ENCODE data around the gene GTF3C4. TPM values are rescaled to one million over a fixed set of nuclear protein-coding genes. Genes with fewer than 3 reads are reported as not detected.

GTF3C4 gene
- polyA plus RNA-seq, 1 donor from 2014 or later = 11.1 TPM

- TF ChIP-seq MXI1 (conservative IDR thresholded peaks at IDR 0.05; ENCODE audit: poor library complexity, severe bottlenecking) = no peak
- TF ChIP-seq RAD21 (conservative IDR thresholded peaks at IDR 0.05) = no peak
- TF ChIP-seq REST (IDR thresholded peaks at IDR 0.05; ENCODE audit: borderline replicate concordance) = no peak
- TF ChIP-seq POLR2AphosphoS5 (IDR thresholded peaks at IDR 0.05) = no peak
- no peak for TF ChIP-seq CTCF (IDR thresholded peaks at IDR 0.05; ENCODE audit: poor library complexity, severe bottlenecking)
- no peak for TF ChIP-seq EP300 (conservative IDR thresholded peaks at IDR 0.05; ENCODE audit: poor library complexity, severe bottlenecking)
- no peak for TF ChIP-seq EZH2 (IDR thresholded peaks at IDR 0.05; ENCODE audit: borderline replicate concordance, insufficient read depth, low read length, poor library complexity, severe bottlenecking)
- TF ChIP-seq TAF1 (IDR thresholded peaks at IDR 0.05; ENCODE audit: low read depth) = no peak
- TF ChIP-seq SMC3 (conservative IDR thresholded peaks at IDR 0.05; ENCODE audit: poor library complexity) = no peak
- Histone ChIP-seq H3K4me3 (ENCODE audit: low read length) (no peak overlapping the region), H3K9me2 (ENCODE audit: insufficient read depth, low read length) (no peaks in the 10 kb centered on the region), H4K20me1 (ENCODE audit: insufficient read depth) (no peaks in the 10 kb centered on the region), H3K27ac (ENCODE audit: low read length) (no peak overlapping the region), H3K4me2 (ENCODE audit: low read length) (no peak overlapping the region), H3K27me3 (ENCODE audit: insufficient read depth, low read depth, low read length) (no peaks in the 10 kb centered on the region), H3K36me3 (ENCODE audit: insufficient read depth, low read length) (no peaks in the 10 kb centered on the region), H3K79me2 (replicated peaks; ENCODE audit: insufficient read depth, low read length) (no peaks in the 10 kb centered on the region), H2AFZ (ENCODE audit: low read depth, low read length) (no peak overlapping the region), H3F3A (ENCODE audit: insufficient read depth, low read length, poor library complexity, severe bottlenecking) (no peaks in the 10 kb centered on the region), H3K9me3 (ENCODE audit: low read length) (no peaks in the 10 kb centered on the region), H3K9ac (ENCODE audit: low read length) (no peak overlapping the region)
These were observed 37.7 kb upstream of the GTF3C4 start for GRCh38 chr9:132632413-132633129.

- Histone ChIP-seq H3K9me2 (ENCODE audit: insufficient read depth, low read length) (no peaks in the 10 kb centered on the region), H3K9ac (ENCODE audit: low read length) (no peak overlapping the region), H3F3A (ENCODE audit: insufficient read depth, low read length, poor library complexity, severe bottlenecking) (no peaks in the 10 kb centered on the region), H3K9me3 (ENCODE audit: low read length) (no peaks in the 10 kb centered on the region), H3K79me2 (replicated peaks; ENCODE audit: insufficient read depth, low read length) (no peaks in the 10 kb centered on the region), H3K36me3 (ENCODE audit: insufficient read depth, low read length) (no peaks in the 10 kb centered on the region), H3K4me2 (ENCODE audit: low read length) (no peak overlapping the region), H3K27ac (ENCODE audit: low read length) (no peak overlapping the region), H4K20me1 (ENCODE audit: insufficient read depth) (no peaks in the 10 kb centered on the region), H3K4me3 (ENCODE audit: low read length) (no peak overlapping the region), H3K27me3 (ENCODE audit: insufficient read depth, low read depth, low read length) (no peaks in the 10 kb centered on the region), H2AFZ (ENCODE audit: low read depth, low read length) (no peak overlapping the region)
- TF ChIP-seq MXI1 (conservative IDR thresholded peaks at IDR 0.05; ENCODE audit: poor library complexity, severe bottlenecking) (no peak), CTCF (IDR thresholded peaks at IDR 0.05; ENCODE audit: poor library complexity, severe bottlenecking) (no peak), EP300 (conservative IDR thresholded peaks at IDR 0.05; ENCODE audit: poor library complexity, severe bottlenecking) (no peak), RAD21 (conservative IDR thresholded peaks at IDR 0.05) (no peak), REST (IDR thresholded peaks at IDR 0.05; ENCODE audit: borderline replicate concordance) (no peak), POLR2AphosphoS5 (IDR thresholded peaks at IDR 0.05) (no peak), SMC3 (conservative IDR thresholded peaks at IDR 0.05; ENCODE audit: poor library complexity) (no peak), TAF1 (IDR thresholded peaks at IDR 0.05; ENCODE audit: low read depth) (no peak), EZH2 (IDR thresholded peaks at IDR 0.05; ENCODE audit: borderline replicate concordance, insufficient read depth, low read length, poor library complexity, severe bottlenecking) (no peak)
These were observed 35.9 kb upstream of the GTF3C4 start for GRCh38 chr9:132634327-132634726.
